ENCODE measurements around the gene DNAAF1.

DNAAF1 gene

DNA sequence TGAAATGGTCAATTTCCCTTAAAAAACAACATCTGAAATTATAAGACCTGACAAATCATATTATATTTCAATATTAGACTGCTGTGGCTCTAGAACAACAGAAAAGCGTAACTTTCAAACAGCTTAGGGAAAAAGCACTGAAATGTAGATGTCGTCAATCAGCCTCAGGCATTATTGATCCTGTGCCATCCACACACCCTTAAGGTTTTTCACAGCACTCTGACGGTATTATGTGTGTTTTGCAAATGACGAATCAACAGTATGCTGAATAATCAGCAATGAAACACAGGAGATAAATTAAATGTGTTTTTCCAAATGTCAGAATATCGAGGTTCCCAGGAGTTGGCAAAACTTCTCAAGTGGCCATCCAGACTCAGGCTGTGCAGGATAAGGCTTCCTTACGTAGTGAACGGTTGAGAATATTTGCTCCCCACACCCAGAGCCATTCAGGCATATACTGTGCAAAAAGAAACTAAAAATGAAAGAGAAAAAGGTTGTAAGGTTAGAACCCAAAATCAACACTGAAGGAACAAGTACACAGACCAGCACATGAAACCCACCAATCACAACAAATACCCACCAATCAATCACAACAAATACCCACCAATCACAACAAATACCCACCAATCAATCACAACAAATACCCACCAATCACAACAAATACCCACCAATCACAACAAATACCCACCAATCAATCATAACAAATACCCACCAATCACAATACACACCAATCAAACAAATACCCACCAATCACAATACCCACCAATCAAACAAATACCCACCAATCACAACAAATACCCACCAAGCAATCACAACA lies 20.6 kb upstream of the DNAAF1 start:
- Histone ChIP-seq H3K27ac (ENCODE audit: low read depth, low read length) (no peak overlapping the region), H4K12ac (ENCODE audit: low read depth, low read length) (no peak overlapping the region), H3K36me3 (ENCODE audit: control insufficient read depth in 1 of 2, insufficient read depth in 2 of 2, low read length in 2 of 2) (peaks cover 8 to 17% of the 10 kb centered on the region in 2 experiments), H3K9me3 (ENCODE audit: insufficient read depth, low read depth, low read length) (no peaks in the 10 kb centered on the region), H3K27me3 (ENCODE audit: insufficient read depth, low read length) (no peaks in the 10 kb centered on the region), H4K91ac (ENCODE audit: low read depth, low read length) (no peak overlapping the region), H3K4me3 (ENCODE audit: low read depth, low read length) (no peak overlapping the region), H2BK120ac (ENCODE audit: insufficient read depth, low read length, poor library complexity) (no peak overlapping the region), H3K23ac (ENCODE audit: low read length) (no peak overlapping the region), H2AFZ (ENCODE audit: insufficient read depth, low read length, poor library complexity) (no peak overlapping the region), H2BK12ac (ENCODE audit: low read length) (no peak overlapping the region), H3K79me2 (ENCODE audit: control insufficient read depth, insufficient read depth, low read length, poor library complexity) (no peaks in the 10 kb centered on the region), H3K14ac (ENCODE audit: low read length) (no peak overlapping the region), H3K4ac (ENCODE audit: low read depth, low read length) (no peak overlapping the region), H2AK5ac (ENCODE audit: low read length) (no peak overlapping the region), H4K8ac (ENCODE audit: low read depth, low read length) (no peak overlapping the region), H3K79me1 (ENCODE audit: low read length) (no peaks in the 10 kb centered on the region), H3K4me2 (ENCODE audit: low read length) (no peak overlapping the region), H3K9ac (ENCODE audit: low read length) (no peak overlapping the region), H3K4me1 (ENCODE audit: control insufficient read depth in 1 of 2, insufficient read depth in 2 of 2, low read length in 2 of 2) (no peaks in the 10 kb centered on the region), H2BK5ac (ENCODE audit: low read depth, low read length, poor library complexity) (no peak overlapping the region), H3K18ac (ENCODE audit: low read length) (no peak overlapping the region)
- DNase-seq, result no peak
- no CpG with 5 or more reads among the region's 7 CpGs for WGBS (ENCODE audit: extremely low coverage, insufficient coverage, insufficient read length)

DNA sequence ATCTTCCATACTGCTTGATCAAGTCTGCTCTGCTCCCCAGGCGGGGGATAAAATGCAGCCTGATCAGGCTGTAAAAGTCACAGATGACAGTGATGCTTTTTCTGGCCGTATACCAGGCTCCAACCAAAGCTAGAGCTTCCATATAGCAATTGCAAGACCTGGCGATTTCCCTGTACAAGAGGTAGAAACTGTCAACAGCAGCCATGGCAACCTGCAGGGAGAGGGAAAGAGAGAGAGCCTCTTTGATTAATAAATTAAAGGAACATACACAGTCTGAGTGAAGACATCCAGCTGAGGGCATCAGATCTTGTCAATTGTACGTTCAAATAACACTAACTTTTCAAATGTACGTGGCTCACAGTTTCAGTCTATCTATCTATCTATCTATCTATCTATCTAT lies 14.0 kb upstream of the DNAAF1 start:
- Histone ChIP-seq H2BK5ac (ENCODE audit: low read depth, low read length, poor library complexity) (no peak overlapping the region), H3K9me3 (ENCODE audit: insufficient read depth, low read depth, low read length) (no peaks in the 10 kb centered on the region), H3K4me1 (ENCODE audit: control insufficient read depth in 1 of 2, insufficient read depth in 2 of 2, low read length in 2 of 2) (no peaks in the 10 kb centered on the region), H4K12ac (ENCODE audit: low read depth, low read length) (no peak overlapping the region), H2AK5ac (ENCODE audit: low read length) (no peak overlapping the region), H3K27ac (ENCODE audit: low read depth, low read length) (no peak overlapping the region), H4K91ac (ENCODE audit: low read depth, low read length) (no peak overlapping the region), H2BK12ac (ENCODE audit: low read length) (no peak overlapping the region), H3K27me3 (ENCODE audit: insufficient read depth, low read length) (no peaks in the 10 kb centered on the region), H2BK120ac (ENCODE audit: insufficient read depth, low read length, poor library complexity) (no peak overlapping the region), H3K36me3 (ENCODE audit: control insufficient read depth in 1 of 2, insufficient read depth in 2 of 2, low read length in 2 of 2) (peaks cover 13 to 15% of the 10 kb centered on the region in 2 experiments), H3K4me3 (ENCODE audit: low read depth, low read length) (no peak overlapping the region), H3K9ac (ENCODE audit: low read length) (no peak overlapping the region), H3K23ac (ENCODE audit: low read length) (no peak overlapping the region), H4K8ac (ENCODE audit: low read depth, low read length) (no peak overlapping the region), H2AFZ (ENCODE audit: insufficient read depth, low read length, poor library complexity) (no peak overlapping the region), H3K4ac (ENCODE audit: low read depth, low read length) (no peak overlapping the region), H3K79me1 (ENCODE audit: low read length) (no peaks in the 10 kb centered on the region), H3K14ac (ENCODE audit: low read length) (no peak overlapping the region), H3K18ac (ENCODE audit: low read length) (no peak overlapping the region), H3K4me2 (ENCODE audit: low read length) (no peak overlapping the region), H3K79me2 (ENCODE audit: control insufficient read depth, insufficient read depth, low read length, poor library complexity) (no peaks in the 10 kb centered on the region)
- no peak for DNase-seq
- WGBS (ENCODE audit: extremely low coverage, insufficient coverage, insufficient read length), result no CpG with 5 or more reads among the region's 5 CpGs

DNA sequence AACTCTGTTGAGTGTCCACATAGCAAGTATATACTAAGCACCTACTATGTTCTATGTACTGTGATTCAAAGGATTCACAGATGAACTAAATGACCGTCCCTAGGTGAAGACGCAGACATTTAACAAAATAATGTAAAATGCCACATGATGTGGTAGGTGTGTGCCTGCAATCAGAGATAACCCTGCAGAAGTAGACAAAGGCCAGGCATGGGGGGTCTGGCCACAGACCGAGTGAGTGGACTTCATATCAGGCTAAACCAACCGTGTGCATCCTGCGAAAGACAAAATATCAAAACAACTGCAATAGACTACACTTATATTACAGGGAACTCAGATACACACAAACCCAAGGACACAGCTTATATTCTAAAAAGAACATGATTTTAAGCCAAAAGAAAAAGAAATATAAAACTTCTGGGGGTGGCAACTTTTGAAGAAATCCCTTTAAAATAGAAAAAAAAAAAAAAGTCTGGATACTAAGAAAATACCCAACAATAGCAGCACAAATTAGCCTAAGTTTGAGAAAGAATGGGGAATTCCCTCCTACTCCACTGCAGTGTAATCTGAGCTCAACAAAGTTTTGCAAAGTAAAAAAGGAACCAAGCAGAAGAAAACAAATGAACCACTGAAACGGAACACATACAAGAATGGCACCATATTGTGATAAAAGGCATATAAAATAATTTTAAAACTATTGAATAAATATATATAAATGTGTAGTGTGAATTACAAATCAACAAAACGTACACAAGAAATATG lies 12.4 kb upstream of the DNAAF1 start:
- no CpG with 5 or more reads among the region's 7 CpGs for WGBS (ENCODE audit: extremely low coverage, insufficient coverage, insufficient read length)
- Histone ChIP-seq H4K12ac (ENCODE audit: low read depth, low read length) (no peak overlapping the region), H2AK5ac (ENCODE audit: low read length) (no peak overlapping the region), H3K23ac (ENCODE audit: low read length) (no peak overlapping the region), H2BK12ac (ENCODE audit: low read length) (no peak overlapping the region), H3K4me1 (ENCODE audit: control insufficient read depth in 1 of 2, insufficient read depth in 2 of 2, low read length in 2 of 2) (no peaks in the 10 kb centered on the region), H3K4me3 (ENCODE audit: low read depth, low read length) (no peak overlapping the region), H3K79me2 (ENCODE audit: control insufficient read depth, insufficient read depth, low read length, poor library complexity) (no peaks in the 10 kb centered on the region), H2BK120ac (ENCODE audit: insufficient read depth, low read length, poor library complexity) (no peak overlapping the region), H3K27ac (ENCODE audit: low read depth, low read length) (no peak overlapping the region), H4K8ac (ENCODE audit: low read depth, low read length) (no peak overlapping the region), H3K9ac (ENCODE audit: low read length) (no peak overlapping the region), H3K4me2 (ENCODE audit: low read length) (no peak overlapping the region), H4K91ac (ENCODE audit: low read depth, low read length) (no peak overlapping the region), H3K79me1 (ENCODE audit: low read length) (no peaks in the 10 kb centered on the region), H2BK5ac (ENCODE audit: low read depth, low read length, poor library complexity) (no peak overlapping the region), H3K18ac (ENCODE audit: low read length) (no peak overlapping the region), H3K27me3 (ENCODE audit: insufficient read depth, low read length) (no peaks in the 10 kb centered on the region), H3K14ac (ENCODE audit: low read length) (no peak overlapping the region), H2AFZ (ENCODE audit: insufficient read depth, low read length, poor library complexity) (no peak overlapping the region), H3K9me3 (ENCODE audit: insufficient read depth, low read depth, low read length) (no peaks in the 10 kb centered on the region), H3K4ac (ENCODE audit: low read depth, low read length) (no peak overlapping the region), H3K36me3 (ENCODE audit: control insufficient read depth in 1 of 2, insufficient read depth in 2 of 2, low read length in 2 of 2) (peaks cover 11 to 12% of the 10 kb centered on the region in 2 experiments)
- no peak for DNase-seq

DNA sequence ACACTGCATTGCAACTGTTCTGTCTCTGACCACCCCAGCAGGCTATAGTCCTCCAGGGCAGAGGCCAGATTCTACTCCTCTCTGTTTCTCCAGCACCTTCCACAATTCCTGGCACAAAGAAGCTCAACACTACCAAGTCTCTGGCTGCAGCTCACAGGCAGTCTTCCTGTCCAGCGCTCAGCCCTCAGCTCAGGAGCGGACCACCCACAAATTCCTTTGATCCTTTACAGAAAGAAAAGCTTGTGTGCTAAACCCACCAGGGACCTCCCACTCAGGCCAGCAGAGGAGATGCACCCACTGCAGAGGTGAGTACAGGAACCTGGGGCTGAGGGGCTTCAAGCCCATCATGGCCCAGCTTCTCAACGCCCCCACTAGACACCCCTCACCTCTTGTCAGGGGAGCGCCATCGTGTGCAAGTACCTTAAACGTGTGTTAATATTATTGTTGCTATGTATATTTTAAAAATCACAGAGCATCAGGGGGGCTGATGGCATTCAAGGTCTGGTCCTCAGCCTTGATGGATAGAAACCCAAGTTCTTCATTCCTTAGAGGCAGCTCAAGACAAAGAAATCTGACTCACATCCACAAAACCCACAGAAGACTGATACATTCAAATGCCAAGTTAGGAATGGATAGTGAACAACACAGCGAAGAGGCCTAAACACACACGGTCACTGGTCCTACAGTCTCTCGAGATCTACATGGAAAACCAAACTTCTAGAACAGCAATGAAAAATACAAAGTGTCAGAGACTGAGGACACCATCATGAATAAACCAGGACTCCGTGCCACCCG lies 8.6 kb upstream of the DNAAF1 start:
- H3K9me3 ChIP-seq (ENCODE audit: insufficient read depth, low read depth, low read length), result no peaks in the 10 kb centered on the region
- no peak for DNase-seq
- no peak overlapping the region for H2AK5ac ChIP-seq (ENCODE audit: low read length)
- H4K8ac ChIP-seq (ENCODE audit: low read depth, low read length), result no peak overlapping the region
- H3K27ac ChIP-seq (ENCODE audit: low read depth, low read length), result no peak overlapping the region
- H3K4ac ChIP-seq (ENCODE audit: low read depth, low read length), result no peak overlapping the region
- H2AFZ ChIP-seq (ENCODE audit: insufficient read depth, low read length, poor library complexity), result no peak overlapping the region
- no peak overlapping the region for H3K9ac ChIP-seq (ENCODE audit: low read length)
- no peak overlapping the region for H3K14ac ChIP-seq (ENCODE audit: low read length)
- H3K18ac ChIP-seq (ENCODE audit: low read length), result no peak overlapping the region
- H2BK5ac ChIP-seq (ENCODE audit: low read depth, low read length, poor library complexity), result no peak overlapping the region
- H2BK120ac ChIP-seq (ENCODE audit: insufficient read depth, low read length, poor library complexity), result no peak overlapping the region
- H3K4me2 ChIP-seq (ENCODE audit: low read length), result no peak overlapping the region
- H3K79me1 ChIP-seq (ENCODE audit: low read length), result no peaks in the 10 kb centered on the region
- no peak overlapping the region for H4K91ac ChIP-seq (ENCODE audit: low read depth, low read length)
- no peak overlapping the region for H2BK12ac ChIP-seq (ENCODE audit: low read length)
- no peaks in the 10 kb centered on the region for H3K36me3 ChIP-seq (ENCODE audit: control insufficient read depth in 1 of 2, insufficient read depth in 2 of 2, low read length in 2 of 2)
- no peak overlapping the region for H3K23ac ChIP-seq (ENCODE audit: low read length)
- WGBS (ENCODE audit: extremely low coverage, insufficient coverage, insufficient read length), result no CpG with 5 or more reads among the region's 11 CpGs
- no peak overlapping the region for H4K12ac ChIP-seq (ENCODE audit: low read depth, low read length)
- H3K4me1 ChIP-seq (ENCODE audit: control insufficient read depth in 1 of 2, insufficient read depth in 2 of 2, low read length in 2 of 2), result peaks cover 5 to 6% of the 10 kb centered on the region in 2 experiments
- H3K27me3 ChIP-seq (ENCODE audit: insufficient read depth, low read length), result no peaks in the 10 kb centered on the region
- no peaks in the 10 kb centered on the region for H3K79me2 ChIP-seq (ENCODE audit: control insufficient read depth, insufficient read depth, low read length, poor library complexity)
- H3K4me3 ChIP-seq (ENCODE audit: low read depth, low read length), result no peak overlapping the region
